A375 (cell line): Measurements from ENCODE around the gene DUS4L. TPM values are rescaled to one million over a fixed set of nuclear protein-coding genes. Genes with fewer than 3 reads are reported as not detected.

Experiments
- small RNA-seq: library from RNA; depleted of rRNA; stranded (forward); fragments of <200 nt; gene quantifications from one replicate; pipeline ENCODE3, GENCODE V24; 2014
- total RNA-seq: library from RNA; depleted of rRNA; stranded (reverse); fragments of >200 nt; shearing (Covaris generic); gene quantifications from 2 replicates; pipeline ENCODE4 v1.2.3, GENCODE V29; 2014; rRNA removed

Gene DUS4L
- total RNA-seq = 10.3 and 17.0 TPM in 2 replicates

GRCh38 chr7:107563775-107564552 is at the start of gene DUS4L, which contains the start of gene COG5:
TSS of gene DUS4L (plus strand) at chr7:107563971. CDS start at chr7:107567071, 3,100 bp downstream.
TSS of gene COG5 (minus strand) at chr7:107563920. CDS start at chr7:107563896, 24 bp downstream.

GRCh38 chr7:107579885-107580715 is 16.3 kb downstream of the DUS4L start, which contains the start of gene BCAP29:
TSS of gene BCAP29 (plus strand) at chr7:107580246. CDS start at chr7:107580773, 527 bp downstream.

Small RNAs within 50 kb of the gene (small RNA-seq; reads per million reads assigned to genes)
- gene RF01233 = not detected

Other genes with a start within 250 kb of the DUS4L start
- not detected in 2 replicates for gene GPR22, start 93.9 kb upstream of the DUS4L start, total RNA-seq
- gene COG5, start 51 bp upstream of the DUS4L start, total RNA-seq = 50.5 and 58.1 TPM in 2 replicates
- gene BCAP29, start 16.3 kb downstream of the DUS4L start, total RNA-seq = 31.3 and 44.5 TPM in 2 replicates
- gene SLC26A4, start 96.9 kb downstream of the DUS4L start, total RNA-seq = 0.23 and 0.32 TPM in 2 replicates
- 22.6 and 27.9 TPM in 2 replicates for gene CBLL1, start 180.2 kb downstream of the DUS4L start, total RNA-seq
- gene SLC26A3, start 239.3 kb downstream of the DUS4L start, total RNA-seq = not detected in 2 replicates